ENCODE data around the gene SPRR2D.

DNA sequence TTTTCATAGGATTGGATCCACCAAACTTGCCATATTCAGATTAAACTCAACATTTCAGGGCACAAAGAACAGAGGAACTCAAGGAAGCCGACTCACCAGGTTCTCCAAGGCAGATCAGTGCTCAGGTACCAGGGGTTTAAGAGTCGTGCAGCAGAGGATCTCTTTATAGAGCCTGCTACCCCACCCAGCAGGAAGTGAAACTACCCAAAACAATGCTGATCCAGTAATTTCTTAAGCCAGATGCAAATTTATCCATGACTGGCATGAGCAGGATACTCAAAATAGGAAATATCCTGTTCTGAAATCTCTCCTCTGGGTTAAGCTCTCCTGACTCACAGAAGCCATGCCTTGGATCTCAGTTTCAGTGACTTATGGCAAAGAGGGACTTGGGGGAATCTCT, 16.5 kb upstream of the SPRR2D start, which contains the start of gene SPRR2A:
- TF ChIP-seq POLR2A (IDR thresholded peaks at IDR 0.05): no peak
- no peak for TF ChIP-seq CTCF (IDR thresholded peaks at IDR 0.05)
- TF ChIP-seq POLR2AphosphoS5 (IDR thresholded peaks at IDR 0.05): no peak

Data from prostate gland (tissue), 2 donors.